COLO829 (cell line): Measurements from ENCODE around the gene ENOPH1.

Experiments used
- DNase-seq: peaks from one replicate; pipeline ENCODE4 v3.0.0; 2012; ENCODE audit warnings: low spot score

ENOPH1 gene

GRCh38 chr4:82428969-82429727 is 1.2 kb upstream of the ENOPH1 start:
- peak; percentile 95 for DNase-seq

- peak; percentile 39 for DNase-seq
Measured at GRCh38 chr4:82429728-82430192, 630 bp upstream of the ENOPH1 start.

GRCh38 chr4:82430964-82431745 is 765 bp downstream of the ENOPH1 start:
- DNase-seq = no peak

- no peak for DNase-seq
Measured at GRCh38 chr4:82431831-82432230, 1.4 kb downstream of the ENOPH1 start.

GRCh38 chr4:82432596-82432995 is 2.2 kb downstream of the ENOPH1 start:
- no peak for DNase-seq

- DNase-seq = no peak
Measured at GRCh38 chr4:82433791-82434190, 3.4 kb downstream of the ENOPH1 start.

- DNase-seq = no peak
Measured at GRCh38 chr4:82434949-82435348, 4.6 kb downstream of the ENOPH1 start.

- no peak for DNase-seq
Measured at GRCh38 chr4:82436130-82436529, 5.7 kb downstream of the ENOPH1 start.

GRCh38 chr4:82436780-82437179 is 6.4 kb downstream of the ENOPH1 start:
- no peak for DNase-seq

- no peak for DNase-seq
Measured at GRCh38 chr4:82437285-82438005, 7.1 kb downstream of the ENOPH1 start.

GRCh38 chr4:82439088-82439487 is 8.7 kb downstream of the ENOPH1 start:
- no peak for DNase-seq

GRCh38 chr4:82447886-82448285 is 17.5 kb downstream of the ENOPH1 start:
- DNase-seq = no peak

GRCh38 chr4:82450966-82451755 is 20.8 kb downstream of the ENOPH1 start:
- peak; percentile 61 for DNase-seq

- DNase-seq = no peak
Measured at GRCh38 chr4:82452026-82452425, 21.6 kb downstream of the ENOPH1 start.

- DNase-seq = no peak
Measured at GRCh38 chr4:82457266-82457665, 26.9 kb downstream of the ENOPH1 start.

GRCh38 chr4:82458729-82459128 is 28.3 kb downstream of the ENOPH1 start:
- no peak for DNase-seq

- no peak for DNase-seq
Measured at GRCh38 chr4:82461710-82462109, 31.3 kb downstream of the ENOPH1 start.

- peak; percentile 93 for DNase-seq
Measured at GRCh38 chr4:82462415-82462831, 32.0 kb downstream of the ENOPH1 start.

- no peak for DNase-seq
Measured at GRCh38 chr4:82463221-82463620, 32.8 kb downstream of the ENOPH1 start.

- DNase-seq = no peak
Measured at GRCh38 chr4:82467471-82467870, 37.1 kb downstream of the ENOPH1 start.

- DNase-seq = no peak
Measured at GRCh38 chr4:82469791-82470345, 39.5 kb downstream of the ENOPH1 start.
